Activated CD8-positive, alpha-beta memory T cell treated with anti-CD3 and anti-CD28 coated beads for 24 hours (primary cell): ENCODE measurements around the gene FCHSD1.

ENCODE experiments used
- DNase-seq: peaks from one replicate; pipeline ENCODE4 v3.0.0-alpha.2; 2020

Gene FCHSD1

DNA sequence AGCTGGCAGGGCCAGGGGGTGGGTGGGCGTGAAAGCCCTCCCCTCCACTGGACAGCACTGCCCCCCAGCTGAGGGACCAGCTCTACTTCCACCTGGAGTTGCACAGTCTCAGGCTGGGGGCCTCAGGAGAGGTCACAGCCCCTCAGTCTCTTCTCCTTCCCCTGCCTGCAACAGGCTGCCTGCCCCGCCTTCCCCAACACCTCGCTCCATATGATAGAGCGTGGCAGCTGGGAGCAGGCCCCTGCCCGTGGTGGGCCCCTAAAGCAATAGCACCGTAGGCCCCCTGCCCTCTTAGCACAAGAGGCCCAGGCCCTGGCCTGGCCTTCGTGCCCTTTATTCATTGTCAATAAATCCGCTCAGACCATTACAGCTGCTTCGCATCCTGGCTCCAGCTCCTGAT lies 10.5 kb downstream of the FCHSD1 start:
- DNase-seq, result no peak

DNA sequence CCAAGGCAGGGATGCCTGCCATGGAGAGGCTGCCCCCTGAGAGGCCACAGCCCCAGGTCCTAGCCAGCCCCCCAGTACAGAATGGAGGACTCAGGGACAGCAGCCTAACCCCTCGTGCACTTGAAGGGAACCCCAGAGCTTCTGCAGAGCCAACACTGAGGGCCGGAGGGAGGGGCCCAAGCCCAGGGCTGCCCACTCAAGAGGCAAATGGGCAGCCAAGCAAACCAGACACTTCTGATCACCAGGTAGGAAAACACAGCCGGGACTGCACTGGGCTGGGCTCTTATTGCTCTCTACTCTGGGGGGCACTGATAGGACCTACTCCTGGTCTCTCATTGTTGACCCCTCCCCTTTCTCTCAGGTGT lies 11.2 kb downstream of the FCHSD1 start:
- DNase-seq, result no peak

DNA sequence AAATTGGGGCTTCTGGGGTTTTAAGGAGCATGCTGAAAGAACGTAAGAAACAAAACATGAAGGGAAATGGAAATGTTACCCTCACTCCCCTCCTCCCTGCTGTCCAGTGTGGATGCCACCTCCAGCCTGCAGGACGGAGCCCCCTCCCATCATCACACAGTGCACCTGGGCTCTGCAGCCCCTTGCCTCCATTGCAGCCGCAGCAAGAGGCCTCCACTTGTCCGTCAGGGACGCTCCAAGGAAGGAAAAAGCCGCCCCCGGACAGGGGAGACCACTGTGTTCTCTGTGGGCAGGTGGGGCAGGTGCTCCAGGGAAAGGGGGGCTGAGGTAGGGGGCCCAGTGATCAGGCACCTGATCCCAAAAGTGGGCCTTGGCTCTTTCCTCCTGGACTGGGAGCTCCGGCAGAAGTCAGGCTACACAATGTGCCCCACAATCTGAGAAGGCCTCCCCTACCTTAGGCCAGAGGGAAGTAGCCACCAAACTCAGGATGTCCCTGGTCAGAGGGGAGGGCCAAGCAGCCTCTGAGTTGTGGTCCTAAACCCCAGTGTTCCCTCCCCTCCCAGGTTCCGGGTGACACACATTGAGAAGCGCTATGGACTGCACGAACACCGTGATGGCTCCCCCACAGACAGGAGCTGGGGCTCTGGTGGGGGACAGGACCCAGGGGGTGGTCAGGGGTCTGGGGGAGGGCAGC lies 11.7 kb downstream of the FCHSD1 start:
- peak; percentile 42 for DNase-seq

DNA sequence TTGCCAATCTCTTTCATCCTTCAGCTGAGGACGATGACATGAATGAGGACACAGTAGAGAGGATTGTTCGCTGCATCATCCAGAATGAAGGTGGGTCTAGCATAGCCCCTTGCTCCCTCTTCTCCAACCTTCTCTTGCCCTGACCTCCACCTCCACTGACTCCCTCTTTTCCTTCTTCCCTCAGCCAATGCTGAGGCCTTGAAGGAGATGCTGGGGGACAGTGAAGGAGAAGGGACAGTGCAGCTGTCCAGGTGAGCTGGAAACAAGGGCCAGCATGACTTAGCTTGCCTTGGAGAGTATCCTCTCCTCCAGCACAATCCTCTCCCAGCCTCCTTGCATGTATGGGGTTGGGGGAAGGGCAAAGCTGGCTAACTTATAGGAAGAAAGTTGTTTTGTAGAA lies 12.4 kb downstream of the FCHSD1 start:
- peak; percentile 54 for DNase-seq

DNA sequence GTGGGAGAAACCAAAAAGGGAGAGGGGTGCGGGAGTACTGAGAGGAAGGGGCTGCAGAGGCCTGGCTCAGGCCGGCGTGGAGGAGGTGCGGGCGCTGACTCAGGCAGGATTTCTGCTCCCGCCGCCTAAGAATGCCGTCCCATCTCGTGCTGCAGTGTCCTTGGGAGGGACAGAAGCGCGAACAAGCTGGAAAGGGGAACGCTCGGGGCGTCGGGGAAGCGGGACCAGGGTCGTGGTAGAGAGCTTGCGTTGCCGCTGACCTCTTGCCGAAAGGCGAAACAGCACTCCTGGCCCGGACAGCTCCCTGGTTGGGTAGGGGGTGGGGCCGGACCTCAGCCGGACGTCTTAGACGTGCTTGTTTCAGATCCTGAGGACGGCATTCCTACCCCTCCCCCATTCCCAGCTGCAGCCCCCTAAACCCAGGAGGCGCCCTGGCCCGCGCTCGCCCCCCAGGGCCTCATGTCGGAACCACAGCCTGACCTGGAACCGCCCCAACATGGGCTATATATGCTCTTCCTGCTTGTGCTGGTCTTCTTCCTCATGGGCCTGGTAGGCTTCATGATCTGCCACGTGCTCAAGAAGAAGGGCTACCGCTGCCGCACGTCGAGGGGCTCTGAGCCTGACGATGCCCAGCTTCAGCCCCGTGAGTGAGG lies 13.3 kb downstream of the FCHSD1 start:
- DNase-seq, result peak; percentile 89

DNA sequence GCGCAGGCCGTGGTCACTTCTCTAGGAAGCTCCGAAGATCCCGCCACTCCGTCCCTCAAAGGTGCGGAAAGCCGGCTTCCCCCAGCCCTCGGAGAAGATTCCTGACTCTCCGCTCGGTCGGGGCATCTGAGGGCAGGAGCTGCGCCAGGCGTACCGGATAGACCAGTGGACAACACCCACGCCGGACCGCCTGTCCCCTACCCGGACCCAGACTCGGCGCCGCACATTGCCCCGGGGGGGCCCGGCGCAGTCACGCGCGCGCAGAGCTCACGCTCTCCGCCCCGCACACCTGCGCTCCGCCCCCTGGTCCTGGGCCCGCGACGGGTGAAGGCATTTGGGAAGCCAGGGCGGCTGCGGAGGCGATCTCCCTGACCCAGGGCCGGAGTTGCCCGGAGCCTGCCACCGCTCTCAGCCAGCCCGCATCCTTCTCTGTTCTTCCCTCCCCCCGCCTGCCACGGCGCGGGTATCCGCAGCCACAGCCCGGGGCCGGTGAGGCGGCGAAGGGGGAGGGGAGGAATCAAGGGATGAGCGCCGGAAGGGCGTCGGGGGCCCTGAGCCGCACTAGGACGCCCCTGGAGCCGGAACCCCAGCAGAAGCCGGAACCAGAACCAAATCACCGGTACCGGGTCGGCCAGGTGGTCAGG lies 14.0 kb downstream of the FCHSD1 start:
- DNase-seq, result peak; percentile 86

DNA sequence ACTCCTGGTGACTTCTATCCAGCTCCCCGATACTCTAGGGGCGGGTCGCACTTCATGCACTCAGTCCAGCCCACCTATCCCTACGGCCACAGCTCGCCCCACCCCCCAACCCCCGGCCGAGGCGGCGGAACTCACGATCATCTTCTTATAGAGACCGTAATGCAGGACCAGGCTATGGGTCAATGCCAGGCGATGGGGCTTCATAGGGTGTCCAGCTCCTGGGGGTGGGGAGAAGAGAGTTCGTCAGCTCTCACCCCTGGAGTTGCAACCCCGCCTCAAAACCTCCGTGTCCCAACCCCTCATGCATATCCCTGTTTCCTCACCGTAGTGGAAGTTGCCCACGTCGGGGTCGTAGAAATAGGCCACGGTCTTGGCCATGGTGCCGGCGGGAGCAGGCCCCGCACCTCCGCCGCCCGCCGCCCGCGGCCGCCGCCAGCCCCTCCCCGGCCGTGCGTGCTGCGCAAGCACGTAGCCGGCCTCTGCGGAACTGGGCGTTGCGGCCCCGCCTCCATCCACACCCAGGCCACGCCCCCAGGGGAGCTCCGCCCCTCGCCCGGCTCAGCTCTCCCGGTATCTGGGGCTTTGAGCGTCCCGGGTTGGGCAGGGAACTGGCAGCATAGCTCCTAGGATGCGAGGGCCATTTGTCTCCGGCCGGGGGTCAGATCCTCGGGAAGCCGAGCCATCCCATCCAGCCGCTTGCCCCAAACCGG lies 14.7 kb downstream of the FCHSD1 start, which contains the start of the genes HDAC3 and RELL2:
HDAC3 (minus strand) TSS at position 437 of the 710 bp plus-strand sequence; CDS start at position 378, 59 bp downstream.
RELL2 (plus strand) TSS at position 585 of the 710 bp plus-strand sequence. CDS start 1,229 bp downstream, outside the sequence.
- DNase-seq, result peak; percentile 98

DNA sequence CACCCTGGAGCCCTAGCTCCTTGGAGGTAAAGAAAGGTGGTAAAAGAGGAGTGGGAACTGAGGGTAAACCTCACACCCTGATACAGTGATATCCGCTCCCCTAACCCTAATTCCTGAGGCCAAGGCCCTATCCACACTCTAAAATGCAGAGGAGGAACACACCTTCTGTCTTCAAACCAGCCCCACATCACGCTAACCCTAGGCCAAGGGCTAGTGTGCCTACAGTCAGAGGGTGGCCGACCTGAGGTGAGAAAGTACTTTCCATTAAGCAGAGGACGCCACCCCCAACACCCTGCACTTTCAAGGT lies 15.2 kb downstream of the FCHSD1 start:
- DNase-seq, result no peak

DNA sequence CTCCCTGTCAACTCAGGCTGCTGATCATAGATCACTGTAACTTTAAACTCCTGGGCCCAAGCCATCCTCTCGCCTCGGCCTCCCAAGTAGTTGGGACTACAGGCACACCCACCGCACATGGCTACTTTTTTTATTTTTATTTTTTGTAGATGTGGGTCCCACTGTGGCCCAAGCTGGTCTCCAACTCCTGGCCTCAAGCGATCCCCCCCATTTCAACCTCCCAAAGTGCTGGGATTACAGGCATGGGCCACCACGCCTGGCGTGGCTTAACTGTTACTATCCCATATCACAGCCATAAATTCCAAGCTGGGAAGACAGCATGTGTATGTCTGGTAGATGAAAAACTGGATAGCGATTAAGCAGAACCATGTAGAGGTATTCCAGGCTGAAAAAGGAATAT lies 15.6 kb downstream of the FCHSD1 start:
- peak; percentile 37 for DNase-seq

DNA sequence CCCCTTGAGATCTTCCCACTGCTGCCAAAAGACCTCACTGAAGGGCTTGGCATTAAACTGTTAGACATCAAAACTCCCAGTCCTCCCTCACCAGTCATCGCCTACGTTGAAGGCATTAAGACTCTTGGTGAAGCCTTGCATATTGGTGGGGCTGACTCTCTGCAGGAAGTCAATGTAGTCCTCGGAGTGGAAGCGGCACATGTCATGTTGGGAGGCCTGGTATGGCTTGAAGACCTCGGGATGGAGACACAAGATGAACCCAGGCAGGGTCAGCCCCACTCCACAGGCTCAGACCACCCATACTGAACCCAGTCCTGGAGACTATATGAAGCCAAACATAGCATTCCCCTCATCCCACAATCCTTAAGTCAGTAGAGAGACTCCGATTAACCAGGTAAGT lies 16.5 kb downstream of the FCHSD1 start:
- DNase-seq, result peak; percentile 51

DNA sequence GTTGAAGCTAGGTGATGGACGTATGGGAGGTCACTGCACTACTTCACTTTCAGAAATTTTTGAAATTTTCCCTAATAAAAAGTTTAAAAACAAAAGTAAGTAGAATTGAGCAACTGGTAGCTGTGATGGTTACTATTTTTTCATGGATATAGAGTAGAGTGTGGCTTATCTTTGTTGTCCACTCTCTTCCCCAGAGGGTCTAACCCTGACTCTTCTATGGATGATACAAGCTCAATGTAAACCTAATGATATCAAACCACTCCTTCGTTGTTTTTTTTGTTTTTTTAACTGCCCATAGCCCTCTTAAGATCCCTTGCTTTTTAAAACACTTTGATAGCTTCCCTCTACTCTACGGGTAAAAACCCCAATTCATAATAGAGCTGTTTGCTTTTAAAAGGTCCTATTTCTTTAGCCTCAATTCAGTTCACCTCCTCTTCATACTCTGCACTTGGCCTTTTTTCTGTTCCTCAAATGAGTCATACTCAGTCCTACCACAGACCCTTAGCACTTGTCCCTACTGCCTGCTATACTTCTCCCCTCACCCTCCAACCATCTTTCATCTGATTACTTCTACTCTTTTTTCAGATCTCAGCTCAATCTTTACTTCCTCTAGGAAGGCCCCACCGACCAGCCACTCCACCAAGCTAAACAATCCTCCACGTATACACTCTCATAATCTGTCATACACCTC lies 17.2 kb downstream of the FCHSD1 start:
- peak; percentile 19 for DNase-seq

DNA sequence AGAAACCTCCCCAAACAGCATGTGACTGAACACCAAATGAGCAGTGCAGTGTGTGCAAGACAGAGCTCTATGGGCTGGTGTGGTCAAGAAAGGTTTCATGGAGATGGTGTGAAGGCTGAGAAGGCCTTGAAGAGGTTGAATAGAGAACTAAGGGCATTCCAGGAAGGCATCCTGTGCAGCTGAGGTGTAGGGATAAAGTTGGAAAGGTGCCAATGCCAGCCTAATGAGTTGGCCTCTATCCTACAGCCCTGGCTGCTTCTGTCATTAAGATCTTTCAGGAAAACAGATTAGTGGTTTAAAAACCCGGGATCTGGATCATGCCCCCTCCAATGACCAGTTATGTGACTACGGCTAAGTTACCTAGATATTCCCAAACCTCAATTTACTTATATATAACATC lies 18.6 kb downstream of the FCHSD1 start:
- DNase-seq, result peak; percentile 45

DNA sequence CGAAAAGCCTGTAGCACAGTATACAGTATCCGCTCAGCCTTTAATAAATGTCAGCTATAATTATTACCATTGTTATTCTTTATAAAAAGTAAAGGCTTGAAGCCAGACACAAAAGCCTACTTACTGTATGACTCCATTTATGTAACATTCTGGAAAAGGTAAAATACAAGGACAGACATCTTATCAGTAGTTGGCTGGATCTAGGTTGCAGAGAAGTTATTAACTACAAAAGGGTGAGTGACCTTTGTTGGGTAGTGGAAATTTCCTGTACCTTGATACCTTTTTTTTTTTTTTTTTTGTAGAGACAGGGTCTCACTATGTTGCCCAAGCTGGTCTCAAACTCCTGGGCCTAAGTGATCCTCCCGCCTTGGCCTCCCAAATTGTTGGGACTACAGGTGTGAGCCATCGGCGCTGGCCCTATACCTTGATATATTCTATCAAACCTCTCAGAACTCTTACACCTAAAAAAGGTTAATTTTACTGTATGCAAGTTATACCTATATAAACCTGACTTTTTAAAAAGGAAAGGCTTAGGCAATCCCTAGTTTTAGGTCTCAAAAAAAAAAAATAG lies 20.6 kb downstream of the FCHSD1 start:
- no peak for DNase-seq

DNA sequence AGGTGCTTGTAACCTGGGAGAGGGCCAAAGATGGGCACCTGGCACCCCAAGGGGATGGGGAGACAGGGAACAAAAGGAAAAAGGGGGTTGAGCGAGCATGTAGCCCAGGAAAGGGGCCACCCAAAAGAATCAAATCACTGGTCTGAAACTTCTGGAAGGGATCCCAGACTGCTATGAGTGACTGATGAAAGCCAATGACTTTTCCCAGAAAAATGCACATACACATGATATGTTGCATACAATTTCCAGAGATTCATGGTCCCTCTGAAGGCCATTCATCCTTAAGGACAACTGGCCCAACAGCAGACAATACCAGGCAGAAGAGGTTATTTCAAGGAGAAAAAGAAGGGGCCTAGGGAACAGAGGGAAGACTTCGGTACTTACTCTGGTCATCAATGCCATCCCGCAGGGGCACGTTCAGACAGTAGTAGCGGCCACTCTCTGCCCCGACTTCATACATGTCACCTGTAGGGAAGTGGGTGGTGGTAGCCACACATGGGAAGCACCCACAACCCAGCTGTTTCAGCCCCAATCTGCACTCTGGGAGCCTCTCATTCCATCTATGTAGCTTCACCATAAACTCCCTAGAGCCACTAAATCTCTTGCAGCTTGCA lies 22.9 kb downstream of the FCHSD1 start:
- peak; percentile 37 for DNase-seq

DNA sequence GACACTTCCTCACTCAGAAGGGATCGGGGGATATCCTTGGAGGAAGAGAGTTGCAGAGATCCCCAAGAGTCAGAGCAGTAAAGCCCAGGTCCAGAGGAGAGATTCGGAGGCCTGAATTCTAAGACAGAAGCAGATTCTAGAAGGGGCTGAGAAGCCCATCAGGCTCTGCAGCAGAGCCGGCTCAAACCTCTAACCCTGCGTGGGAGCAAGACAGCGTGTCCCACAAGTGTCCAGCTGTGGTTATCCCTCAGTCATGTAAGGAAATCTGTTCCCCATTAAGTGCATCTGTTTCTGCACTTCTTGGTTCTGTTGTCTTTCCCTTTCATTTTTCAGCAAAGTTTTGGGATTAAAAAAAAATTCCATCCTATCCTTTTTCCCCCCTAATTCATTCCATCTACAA lies 27.6 kb downstream of the FCHSD1 start:
- peak; percentile 50 for DNase-seq

DNA sequence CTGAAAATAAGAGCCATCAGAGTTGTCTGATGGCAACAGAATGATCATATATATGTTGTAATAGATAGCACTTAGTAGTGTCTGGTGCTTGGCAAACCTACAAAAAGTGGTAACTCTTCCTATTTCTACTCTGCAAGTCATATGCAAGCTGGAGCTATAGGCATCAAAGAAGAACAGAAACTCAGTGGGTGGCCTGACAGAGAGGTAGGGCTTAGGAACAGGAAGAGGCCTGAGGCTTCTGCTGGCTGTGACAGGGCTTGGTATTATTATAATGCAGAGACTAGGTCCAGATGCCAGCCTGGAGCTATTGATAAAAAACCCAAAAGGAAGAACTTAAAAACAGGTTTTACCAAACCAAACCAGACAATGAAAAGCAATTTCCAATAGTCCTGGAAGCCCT lies 28.0 kb downstream of the FCHSD1 start:
- DNase-seq, result peak; percentile 51

DNA sequence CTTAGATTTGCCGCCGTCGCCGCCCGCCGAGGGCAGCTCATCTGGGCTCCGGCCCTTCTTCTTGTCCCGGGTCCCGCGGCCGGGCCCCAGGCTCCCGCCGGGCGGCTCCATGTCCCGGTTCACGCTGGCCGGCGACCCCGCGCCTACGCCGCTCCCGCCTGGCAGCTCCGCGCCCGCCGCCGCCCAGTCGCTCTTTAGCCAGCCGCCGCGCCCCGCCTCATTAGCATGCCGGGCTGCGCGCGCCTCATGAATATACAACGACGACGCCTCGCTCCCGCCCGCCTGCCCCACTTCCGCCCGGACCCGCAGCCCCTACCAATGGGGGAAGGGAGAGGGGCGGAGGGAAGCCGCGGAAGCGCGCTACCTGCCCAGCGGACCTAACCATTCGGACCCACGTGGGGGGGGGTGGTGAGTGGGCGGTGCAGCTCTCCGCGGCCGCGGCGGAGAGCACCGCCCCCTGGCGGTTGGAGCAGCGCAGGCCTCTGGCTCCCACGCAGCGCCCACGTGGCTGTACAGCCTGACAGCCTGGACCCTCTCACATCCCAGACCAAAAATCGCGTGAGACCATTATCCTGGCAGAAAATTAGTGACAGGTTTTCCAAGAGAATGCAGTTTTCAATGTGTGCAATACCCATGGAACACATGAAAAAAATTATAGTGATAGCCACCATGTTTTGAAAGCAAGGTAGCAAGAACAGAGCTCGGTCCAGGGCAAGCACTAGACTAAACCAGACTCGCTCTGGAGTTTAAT lies 32.2 kb downstream of the FCHSD1 start, which contains the start of gene DIAPH1:
DIAPH1 (minus strand) TSS at position 197 of the 751 bp plus-strand sequence; CDS start at position 111, 86 bp downstream.
- peak; percentile 99 for DNase-seq

DNA sequence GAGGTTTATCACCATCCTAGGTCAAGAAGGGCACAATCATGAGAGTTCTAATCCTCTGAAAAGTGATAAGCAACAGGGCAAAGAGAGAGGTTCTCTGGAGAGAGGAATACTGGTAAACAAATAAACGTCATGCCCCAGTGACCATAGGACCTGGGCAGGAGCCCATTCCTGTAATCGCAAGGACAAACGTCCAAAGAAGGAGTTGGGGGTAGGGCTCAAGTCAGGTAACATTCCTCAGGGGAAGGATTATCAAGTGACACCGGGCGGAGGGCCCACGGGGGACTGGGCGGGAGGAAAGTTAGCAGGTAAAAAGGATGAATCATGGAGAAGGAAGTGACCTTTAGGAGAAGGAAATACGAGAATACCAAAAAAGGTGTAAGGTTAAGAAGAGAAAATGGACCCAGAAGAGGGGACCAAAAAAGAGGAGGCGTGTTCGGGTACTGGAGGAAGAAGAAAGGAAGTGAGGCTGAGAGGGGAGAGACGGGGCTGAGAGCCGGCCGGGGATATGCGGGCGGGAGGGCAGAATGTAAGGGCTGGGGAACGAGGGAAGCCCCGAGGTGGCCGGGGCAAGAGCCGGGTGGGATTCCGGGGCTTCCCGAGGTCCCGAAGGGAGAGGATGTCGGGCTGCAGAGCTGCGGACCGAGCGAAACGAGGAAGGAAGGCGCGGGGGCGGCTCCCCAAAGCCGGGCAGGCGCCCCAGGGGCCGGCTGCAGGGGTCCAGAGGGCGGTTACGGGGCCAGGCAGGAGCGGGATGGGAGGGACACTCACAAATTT lies 33.0 kb downstream of the FCHSD1 start:
- DNase-seq, result peak; percentile 83

DNA sequence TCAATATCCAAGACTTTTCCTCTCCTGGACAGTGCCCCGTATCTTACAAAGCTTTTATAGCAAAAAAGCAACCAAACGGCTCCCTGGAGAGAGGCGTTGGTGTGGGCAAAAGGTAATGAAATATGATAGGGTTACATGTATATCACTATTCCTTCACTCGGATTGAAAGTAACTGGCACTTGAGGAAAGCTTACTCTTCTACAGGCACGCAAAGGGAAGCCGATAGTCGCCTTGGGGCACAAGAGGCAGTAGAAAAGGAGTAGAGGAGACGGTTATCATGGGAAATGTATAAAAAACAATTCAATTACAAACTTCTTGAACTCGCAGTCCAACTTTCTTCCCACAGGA lies 33.6 kb downstream of the FCHSD1 start:
- no peak for DNase-seq

DNA sequence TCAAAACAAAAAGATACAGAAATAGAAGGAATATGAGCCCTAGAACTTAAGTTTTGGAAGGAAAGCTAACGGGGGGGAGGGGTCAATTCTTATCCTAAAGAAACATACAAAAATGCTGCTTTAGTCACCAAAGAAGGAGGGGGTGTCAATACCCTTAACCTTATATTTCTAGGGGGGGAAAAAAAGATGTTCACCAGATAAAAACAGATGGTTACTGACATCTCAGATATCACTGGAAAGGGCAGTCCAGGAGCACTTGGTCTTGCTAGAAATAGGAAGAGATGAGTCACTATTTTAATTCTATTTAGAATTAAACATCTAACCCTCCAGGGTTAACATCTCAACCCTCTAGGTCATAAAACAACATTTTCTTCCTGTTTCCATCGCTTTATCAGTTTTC lies 34.1 kb downstream of the FCHSD1 start:
- no peak for DNase-seq
